Amniotic epithelial cell (primary cell): ENCODE data around the gene MID1IP1.

Experiments
- DNase-seq: peaks from one replicate; pipeline ENCODE4 v3.0.0-alpha.2; 2010; ENCODE audit warnings: low read depth

The MID1IP1 gene

GRCh38 chrX:38816155-38816554 lies 14.9 kb downstream of the MID1IP1 start:
- no peak for DNase-seq

DNA sequence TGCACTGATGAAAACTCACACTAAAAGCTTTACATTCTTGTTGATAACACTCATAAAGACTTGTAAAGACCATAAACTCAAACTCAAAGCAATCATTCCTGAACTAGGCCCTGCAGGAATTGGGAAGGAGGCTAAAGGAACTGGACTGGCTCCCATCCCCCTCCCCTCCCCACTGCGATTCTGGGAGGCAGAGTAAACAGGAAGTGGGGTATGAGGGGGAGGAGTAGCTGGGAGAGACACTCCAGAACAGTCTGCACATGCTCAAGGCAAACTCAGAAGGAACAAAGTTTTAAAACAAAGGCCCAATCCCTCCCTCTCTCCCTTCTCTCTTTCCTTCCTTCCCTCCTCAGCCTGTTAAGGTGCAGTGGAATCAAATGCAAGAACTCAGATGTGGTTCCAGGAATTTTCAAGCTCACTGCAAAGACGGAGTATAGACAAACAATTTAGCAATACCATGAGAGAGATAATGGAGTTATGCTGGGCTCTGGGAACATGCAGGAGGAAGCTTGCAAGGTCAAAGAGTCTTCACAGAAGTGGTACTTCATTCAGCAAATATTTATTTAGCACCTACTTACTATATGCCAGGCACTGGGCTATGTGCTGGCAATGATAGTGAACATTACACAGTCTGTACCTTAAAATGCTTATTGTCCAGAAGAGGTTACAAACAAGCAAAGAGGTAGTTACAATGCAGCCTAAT lies 15.9 kb downstream of the MID1IP1 start:
- DNase-seq, result peak; percentile 77

DNA sequence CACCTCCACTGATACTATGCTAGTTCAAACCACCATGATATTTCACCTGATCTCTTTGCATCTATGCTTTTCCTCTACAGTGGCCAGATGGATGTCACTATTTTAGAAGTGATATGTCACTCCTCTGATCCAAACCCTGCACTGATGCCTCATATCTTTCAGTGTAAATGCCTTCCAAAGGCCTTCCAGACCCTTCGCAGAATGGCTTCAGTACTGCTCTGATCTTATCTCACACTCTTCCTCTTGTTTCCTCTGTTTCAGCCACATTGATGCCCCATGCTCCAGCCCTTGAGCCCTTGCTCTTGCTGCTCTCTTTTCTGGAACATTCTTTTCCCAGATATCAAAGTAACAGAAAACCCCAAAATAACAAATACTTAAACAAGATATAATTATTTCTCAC lies 17.9 kb downstream of the MID1IP1 start:
- DNase-seq, result no peak

GRCh38 chrX:38819709-38820108 lies 18.4 kb downstream of the MID1IP1 start:
- no peak for DNase-seq

- no peak for DNase-seq
These were observed 19.5 kb downstream of the MID1IP1 start for GRCh38 chrX:38820751-38821150.

DNA sequence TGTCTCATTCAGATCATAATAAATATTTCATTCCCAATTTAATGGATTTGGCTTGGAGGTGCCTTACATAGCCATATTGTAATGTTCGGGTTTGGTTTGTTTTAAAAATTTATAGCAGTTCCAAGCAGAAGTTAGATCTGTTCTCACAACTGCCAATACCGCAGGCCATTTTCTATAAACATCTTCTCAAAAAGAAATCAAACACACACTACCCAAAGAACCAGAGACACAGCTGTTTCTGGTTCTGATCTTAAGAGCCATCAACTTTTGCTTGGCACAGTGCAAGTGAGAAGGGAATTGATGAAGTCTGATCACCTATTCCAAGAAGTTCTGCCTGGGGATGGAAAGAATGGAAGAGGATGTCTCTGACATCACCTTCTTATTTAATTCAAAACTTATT lies 22.9 kb downstream of the MID1IP1 start:
- no peak for DNase-seq

DNA sequence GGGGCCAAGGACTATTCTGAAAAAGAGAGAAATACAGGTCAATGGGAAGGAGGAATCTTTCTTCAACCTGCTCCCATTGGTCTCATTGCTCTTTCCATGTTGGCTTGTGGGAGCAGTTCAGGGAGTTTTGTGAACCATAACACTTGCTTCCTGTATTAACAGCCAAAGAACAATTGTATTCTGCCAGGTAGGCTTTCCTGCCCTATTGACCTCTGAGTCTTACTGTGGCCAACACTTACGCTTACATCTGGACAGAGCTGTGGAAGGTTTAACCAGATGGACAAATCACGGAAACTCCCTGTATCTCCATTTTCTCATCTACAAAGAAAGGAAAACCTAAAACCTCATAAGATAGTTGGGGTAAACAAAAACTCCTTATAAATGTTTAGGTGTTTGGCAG lies 30.7 kb downstream of the MID1IP1 start:
- DNase-seq, result no peak

- no peak for DNase-seq
These were observed 36.1 kb downstream of the MID1IP1 start for GRCh38 chrX:38837389-38837788.

- no peak for DNase-seq
These were observed 38.0 kb downstream of the MID1IP1 start for GRCh38 chrX:38839277-38839676.

DNA sequence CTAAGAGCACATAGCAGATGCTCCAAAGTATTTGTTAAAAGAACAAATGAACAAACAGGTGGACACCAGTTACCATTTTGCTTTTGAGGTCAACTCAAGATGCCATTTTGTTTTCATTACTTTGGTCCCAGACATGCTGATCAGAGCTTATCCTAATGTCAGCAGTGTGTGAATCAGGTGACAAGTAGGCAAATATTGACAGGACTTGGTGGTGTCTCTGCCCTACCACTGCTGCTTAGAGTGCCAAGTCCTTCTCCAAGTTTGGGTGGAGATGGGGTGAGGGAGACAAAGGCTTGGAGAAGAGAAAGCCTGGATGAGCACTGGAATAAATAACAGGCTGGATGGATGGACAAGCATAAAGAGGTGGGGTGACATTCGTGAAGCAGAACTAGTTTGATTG lies 38.7 kb downstream of the MID1IP1 start:
- DNase-seq, result no peak

- DNase-seq, result no peak
These were observed 40.5 kb downstream of the MID1IP1 start for GRCh38 chrX:38841750-38842149.

DNA sequence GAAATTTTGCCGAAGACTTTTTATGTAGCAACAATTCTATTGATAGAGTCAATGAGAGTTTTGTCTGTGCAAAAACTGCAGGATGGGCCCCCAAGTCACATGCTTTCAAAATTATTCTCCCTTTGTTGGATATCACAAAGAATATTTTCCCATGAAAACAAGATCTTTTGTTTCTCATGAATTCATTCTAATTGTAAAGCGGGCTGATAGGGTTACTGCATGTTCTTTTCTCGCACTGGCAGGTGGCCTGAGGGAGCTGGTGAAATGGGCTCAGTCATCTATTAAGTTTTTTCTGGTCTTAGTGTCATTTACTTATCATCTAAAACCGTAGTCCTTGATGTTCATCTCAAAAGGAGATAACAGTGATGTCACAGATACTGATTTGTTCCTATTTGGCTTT lies 44.2 kb downstream of the MID1IP1 start:
- DNase-seq, result no peak

GRCh38 chrX:38847206-38847902 lies 46.1 kb downstream of the MID1IP1 start:
- DNase-seq, result no peak

DNA sequence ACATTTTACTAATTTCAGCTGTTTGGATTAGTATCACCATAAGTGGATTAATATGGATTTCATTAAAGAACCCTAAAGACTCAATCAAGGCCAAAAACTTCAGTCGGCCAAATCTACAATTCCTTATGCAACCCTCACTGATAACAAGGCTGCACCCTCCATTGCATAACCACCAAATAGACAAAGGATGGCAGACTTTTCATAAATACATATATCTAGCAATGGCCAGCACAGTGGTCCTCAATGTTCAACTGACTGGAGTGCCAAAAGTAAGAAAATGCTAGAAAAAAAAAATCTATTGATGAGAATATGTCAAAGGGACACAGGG lies 46.6 kb downstream of the MID1IP1 start:
- no peak for DNase-seq

GRCh38 chrX:38848671-38849455 lies 47.6 kb downstream of the MID1IP1 start:
- no peak for DNase-seq

DNA sequence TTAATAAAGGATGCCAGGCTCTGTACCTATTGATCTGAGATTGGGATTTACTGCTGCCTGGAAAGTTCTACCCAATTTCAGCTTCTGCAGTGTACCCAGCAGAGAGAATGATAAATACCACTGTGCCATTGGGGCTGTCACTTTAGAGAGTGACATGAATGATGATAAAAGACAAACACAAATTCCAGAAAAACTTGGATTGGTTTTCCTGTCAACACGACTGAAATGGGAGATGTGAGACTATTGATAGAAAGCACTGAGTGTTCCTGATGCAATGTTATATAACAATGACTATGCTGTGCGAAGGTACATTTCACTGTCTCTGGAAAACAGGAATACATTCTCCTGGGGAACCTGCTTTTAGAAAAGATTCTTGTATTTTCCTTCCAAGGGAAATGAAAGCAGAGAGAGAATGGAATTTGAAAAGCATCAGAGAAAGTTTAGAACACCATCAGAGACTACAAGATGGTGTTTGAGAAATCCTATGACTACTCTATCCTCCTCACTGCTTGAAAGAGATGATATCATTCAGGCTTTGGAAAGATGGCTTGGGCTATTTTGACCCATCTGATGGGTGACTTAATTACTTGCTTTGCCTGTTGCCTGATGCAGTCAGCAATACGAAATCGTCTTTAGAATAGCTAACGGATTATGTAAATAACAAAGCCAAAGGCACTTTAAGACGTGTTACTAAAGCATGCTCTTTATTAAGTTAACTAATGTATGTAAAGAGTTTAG lies 49.7 kb downstream of the MID1IP1 start:
- DNase-seq, result no peak

- no peak for DNase-seq
These were observed 53.0 kb downstream of the MID1IP1 start for GRCh38 chrX:38854305-38854704.
